Measurements from ENCODE around the gene IL11RA.

DNA sequence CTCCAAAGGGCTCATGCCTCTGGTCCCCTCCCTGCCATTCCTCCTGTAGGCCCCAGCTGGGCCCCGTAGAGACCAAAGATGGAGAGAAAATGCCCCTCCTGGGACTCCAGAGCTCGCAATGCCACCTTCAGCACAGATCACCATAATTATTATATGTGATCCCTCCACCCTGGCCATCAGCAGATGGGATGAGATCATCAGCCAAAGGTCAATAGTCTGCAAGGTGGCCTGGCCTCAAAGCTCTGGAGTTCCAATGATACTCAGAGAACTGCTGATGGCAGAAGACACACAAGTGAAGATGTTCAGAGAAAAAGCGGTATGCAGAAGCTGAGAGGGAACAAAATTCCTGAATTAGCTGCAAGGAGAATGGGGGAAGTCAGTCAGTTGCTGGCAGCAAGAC is 45.1 kb upstream of the IL11RA start:
- TF ChIP-seq SMARCA4 (IDR thresholded peaks at IDR 0.05) (no peak), GABPB2 (CRISPR knock-in tag; conservative IDR thresholded peaks at IDR 0.05) (no peak), POLR2AphosphoS5 (IDR thresholded peaks at IDR 0.05; ENCODE audit: control insufficient read depth, insufficient read depth, low read depth, low read length) (no peak), JUND (IDR thresholded peaks at IDR 0.05; ENCODE audit: borderline replicate concordance, low read depth, low read length) (no peak), JUND (tag; IDR thresholded peaks at IDR 0.05; ENCODE audit: borderline replicate concordance, low read depth, low read length) (no peak), TAF7 (tag; IDR thresholded peaks at IDR 0.05) (no peak), KLF10 (CRISPR knock-in tag; IDR thresholded peaks at IDR 0.05) (no peak), ZNF696 (CRISPR knock-in tag; conservative IDR thresholded peaks at IDR 0.05) (no peak), ZKSCAN1 (IDR thresholded peaks at IDR 0.05; ENCODE audit: low read depth, low read length) (no peak), ZBTB8A (IDR thresholded peaks at IDR 0.05; ENCODE audit: partially characterized antibody) (no peak), RNF2 (IDR thresholded peaks at IDR 0.05) (no peak), POLR3A (IDR thresholded peaks at IDR 0.05; ENCODE audit: borderline replicate concordance, extremely low read depth, insufficient read depth, insufficient read length) (no peak)
